ENCODE data around the gene CIRBP. TPM values are rescaled to one million over a fixed set of nuclear protein-coding genes. Genes with fewer than 3 reads are reported as not detected.

CIRBP gene
- polyA plus RNA-seq, 1 of the 3 experiments (the other 2 are of a cell fraction) = 762 TPM

GRCh38 chr19:1258163-1258492, 11.0 kb upstream of the CIRBP start:
- WGBS (ENCODE audit: low lambda C conversion rate) = 88% methylated on average over 8 of the region's 8 CpGs
- peak overlapping the region; percentile 23; the same call in 1 of the 2 replicates for H3K4me2 ChIP-seq

More at GRCh38 chr19:1258163-1258492, 11.0 kb upstream of the CIRBP start:
- no peak overlapping the region for H2AFZ ChIP-seq (ENCODE audit: low read depth)
- peaks cover 65% of the 10 kb centered on the region for H3K79me2 ChIP-seq (ENCODE audit: insufficient read depth)
- H3F3A ChIP-seq (replicated peaks; ENCODE audit: insufficient read depth) = peaks cover 65% of the 10 kb centered on the region
- no peak for DNase-seq
- H3K9me2 ChIP-seq = no peaks in the 10 kb centered on the region
- ChIA-PET CTCF (interaction anchor here (3.1 to 18.6 kb wide), 3 partner anchors 8 to 15 kb away, joined by 13 to 594 read pairs (median 99); partner anchors contain the start of genes ATP5F1D and MIDN), POLR2A (interaction anchor here (4.8 kb wide), 1 partner anchor 11 kb away, joined by 34 read pairs; the partner anchor contains the start of gene CIRBP)
- no peaks in the 10 kb centered on the region for H3K9me3 ChIP-seq
- peaks cover 58 to 69% of the 10 kb centered on the region in 2 experiments for H3K4me1 ChIP-seq (ENCODE audit: control insufficient read depth in 1 of 2, insufficient read depth in 2 of 2, low read depth in 1 of 2, low read length in 1 of 2)
- H3K4me3 ChIP-seq (ENCODE audit: low read depth in 2 of 2, low read length in 1 of 2) = no peak overlapping the region
- H3K36me3 ChIP-seq (replicated peaks in 1 of 2; ENCODE audit: control insufficient read depth in 1 of 2, insufficient read depth in 2 of 2, low read length in 1 of 2) = peaks cover 41 to 53% of the 10 kb centered on the region in 2 experiments
- H3K27ac ChIP-seq (ENCODE audit: low read depth in 2 of 2, low read length in 1 of 2) = peak overlapping the region; percentile 83 to 90; a peak in 3 of 4 replicates
- H3K9ac ChIP-seq = peak overlapping the region; percentile 25; the same call in 1 of the 2 replicates
- TF ChIP-seq FOSL2 (IDR thresholded peaks at IDR 0.05; ENCODE audit: borderline replicate concordance, low read depth) = no peak
- TF ChIP-seq MAX (IDR thresholded peaks at IDR 0.05; ENCODE audit: low read depth) = no peak
- TF ChIP-seq PBX3 (IDR thresholded peaks at IDR 0.05) = no peak
- no peak for TF ChIP-seq EZH2phosphoT487 (IDR thresholded peaks at IDR 0.05; ENCODE audit: borderline replicate concordance, low read depth)
- no peak for TF ChIP-seq YY1 (IDR thresholded peaks at IDR 0.05; ENCODE audit: low read depth)
- no peak for TF ChIP-seq NFIC (IDR thresholded peaks at IDR 0.05; ENCODE audit: borderline replicate concordance)
- no peak for TF ChIP-seq TAF1 (IDR thresholded peaks at IDR 0.05; ENCODE audit: borderline replicate concordance, low read depth, low read length)
- no peak for TF ChIP-seq FOXJ3 (CRISPR knock-in tag; IDR thresholded peaks at IDR 0.05)
- TF ChIP-seq CTCF (IDR thresholded peaks at IDR 0.05) = no peak
- TF ChIP-seq POLR2AphosphoS5 (IDR thresholded peaks at IDR 0.05; ENCODE audit: low read depth, low read length) = no peak
- no peak for TF ChIP-seq REST (IDR thresholded peaks at IDR 0.05; ENCODE audit: low read depth, low read length)
- no peak for TF ChIP-seq FOXM1 (IDR thresholded peaks at IDR 0.05; ENCODE audit: low read depth)
- no peak for TF ChIP-seq TEAD4 (IDR thresholded peaks at IDR 0.05; ENCODE audit: borderline replicate concordance, insufficient read depth)
- no peak for TF ChIP-seq MEF2A (IDR thresholded peaks at IDR 0.05; ENCODE audit: borderline replicate concordance, low read depth)
- TF ChIP-seq SIN3A (IDR thresholded peaks at IDR 0.05; ENCODE audit: borderline replicate concordance, low read depth, low read length) = no peak
- no peak for TF ChIP-seq USF2 (IDR thresholded peaks at IDR 0.05; ENCODE audit: borderline replicate concordance, low read depth, low read length)
- TF ChIP-seq GATA2 (CRISPR knock-in tag; IDR thresholded peaks at IDR 0.05) = no peak
- no peak for TF ChIP-seq GABPA (IDR thresholded peaks at IDR 0.05; ENCODE audit: low read depth)
- no peak for TF ChIP-seq RFX5 (IDR thresholded peaks at IDR 0.05; ENCODE audit: low read length)
- no peaks in the 10 kb centered on the region for H3K27me3 ChIP-seq (ENCODE audit: insufficient read depth)
- H4K20me1 ChIP-seq (ENCODE audit: insufficient read depth) = peaks cover 56% of the 10 kb centered on the region
